Liver (tissue), 9 donors: ENCODE data around the gene DSCAM. TPM values are rescaled to one million over a fixed set of nuclear protein-coding genes. Genes with fewer than 3 reads are reported as not detected.

Experiments used
- DNase-seq: peaks from one replicate; pipeline ENCODE4 v3.0.0-alpha.2; 2017; ENCODE audit warnings: low spot score
- H3K27ac ChIP-seq, 2 donors: one replicate each; pipeline ENCODE4 v1.7.0; 2013; ENCODE audit warnings: inconsistent platforms in 2 of 2, low read length in 2 of 2, control low read depth in 1 of 2, low read depth in 1 of 2, mild to moderate bottlenecking in 1 of 2
- H3K27me3 ChIP-seq, 4 donors: one replicate each; pipeline versions ENCODE4 v1.6.1 to v1.7.0; 2013; ENCODE audit warnings: low read length in 3 of 4, inconsistent platforms in 1 of 4, mild to moderate bottlenecking in 1 of 4, moderate library complexity in 1 of 4; ENCODE audit not compliant: control insufficient read depth in 4 of 4, insufficient read depth in 4 of 4
- H3K36me3 ChIP-seq, 4 donors: one replicate each; pipeline versions ENCODE4 v1.6.1 to v1.7.0; 2013; ENCODE audit warnings: low read length in 3 of 4, mild to moderate bottlenecking in 3 of 4, low read depth in 1 of 4, moderate library complexity in 1 of 4; ENCODE audit not compliant: control insufficient read depth in 4 of 4, insufficient read depth in 3 of 4
- H3K4me1 ChIP-seq, 4 donors: one replicate each; pipeline versions ENCODE4 v1.6.1 to v1.7.0; 2013; ENCODE audit warnings: low read length in 3 of 4, mild to moderate bottlenecking in 3 of 4, moderate library complexity in 1 of 4; ENCODE audit not compliant: control insufficient read depth in 4 of 4, insufficient read depth in 4 of 4
- H3K4me3 ChIP-seq, 3 donors: one replicate each; pipeline versions ENCODE4 v1.6.1 to v1.7.0; 2013; ENCODE audit warnings: low read length in 3 of 3, control low read depth in 1 of 3, low read depth in 1 of 3, mild to moderate bottlenecking in 1 of 3
- H3K9ac ChIP-seq, 2 donors: one replicate each; pipeline ENCODE4 v1.7.0; 2013; ENCODE audit warnings: low read length in 2 of 2, mild to moderate bottlenecking in 2 of 2, moderate library complexity in 2 of 2, control low read depth in 1 of 2, low read depth in 1 of 2
- H3K9me3 ChIP-seq, 4 donors: one replicate each; pipeline versions ENCODE4 v1.6.1 to v1.7.0; 2013; ENCODE audit warnings: low read length in 3 of 4; ENCODE audit not compliant: control insufficient read depth in 4 of 4
- ATF3 ChIP-seq: IDR thresholded peaks from 2 replicates; pipeline ENCODE4 v1.6.1; 2016; ENCODE audit warnings: antibody characterized with exemption
- FOXA1 ChIP-seq: IDR thresholded peaks from 2 replicates; pipeline ENCODE4 v1.6.1; 2016; ENCODE audit warnings: antibody characterized with exemption
- FOXA2 ChIP-seq: IDR thresholded peaks from 2 replicates; pipeline ENCODE4 v1.6.1; 2016; ENCODE audit warnings: antibody characterized with exemption
- GABPA ChIP-seq, 2 donors: IDR thresholded peaks in 1 of 2; conservative IDR thresholded peaks in 1 of 2; 2 replicates each; pipeline ENCODE4 v1.6.1; 2016; ENCODE audit warnings: antibody characterized with exemption in 2 of 2, mild to moderate bottlenecking in 1 of 2, moderate library complexity in 1 of 2
- HNF4A ChIP-seq, 2 donors: conservative IDR thresholded peaks; 2 replicates each; pipeline ENCODE4 v1.6.1; 2016; ENCODE audit warnings: antibody characterized with exemption in 2 of 2, mild to moderate bottlenecking in 2 of 2
- HNF4G ChIP-seq: IDR thresholded peaks from 2 replicates; pipeline ENCODE4 v1.6.1; 2016; ENCODE audit warnings: antibody characterized with exemption
- JUND ChIP-seq, 2 donors: IDR thresholded peaks; 2 replicates each; pipeline ENCODE4 v1.6.1; 2016; ENCODE audit warnings: antibody characterized with exemption in 2 of 2
- MAX ChIP-seq: IDR thresholded peaks from 2 replicates; pipeline ENCODE4 v1.6.1; 2016; ENCODE audit warnings: antibody characterized with exemption
- RAD21 ChIP-seq, 2 donors: IDR thresholded peaks; 2 replicates each; pipeline ENCODE4 v1.6.1; 2016; ENCODE audit warnings: antibody characterized with exemption in 2 of 2, mild to moderate bottlenecking in 2 of 2
- RXRA ChIP-seq, 2 donors: IDR thresholded peaks; 2 replicates each; pipeline ENCODE4 v1.6.1; 2017 to 2018; ENCODE audit warnings: antibody characterized with exemption in 2 of 2, mild to moderate bottlenecking in 1 of 2
- SP1 ChIP-seq: IDR thresholded peaks from 2 replicates; pipeline ENCODE4 v1.6.1; 2018; ENCODE audit warnings: antibody characterized with exemption, mild to moderate bottlenecking
- TAF1 ChIP-seq: conservative IDR thresholded peaks from 2 replicates; pipeline ENCODE4 v1.6.1; 2016; ENCODE audit warnings: antibody characterized with exemption, mild to moderate bottlenecking
- YY1 ChIP-seq: IDR thresholded peaks from 2 replicates; pipeline ENCODE4 v1.6.1; 2016; ENCODE audit warnings: antibody characterized with exemption, mild to moderate bottlenecking
- WGBS: extraction: QIAGEN DNeasy Blood & Tissue Kit; methylation state at CpG from one replicate; pipeline ENCODE4 v1.1.7; 2013; 5-methylcytosine and 5-hydroxymethylcytosine counted together
- polyA plus RNA-seq, 2 donors: library from polyadenylated mRNA; stranded (reverse) in 1 of 2; unstranded in 1 of 2; fragments of 200-250 nt in 1 of 2; fragments of >200 nt in 1 of 2; fragmentation: Nextera tagmentation in 1 of 2; extraction: Ambion mirVana in 1 of 2; gene quantifications; one replicate each; pipeline versions ENCODE4 v1.2.1 to v1.2.3, GENCODE V29; 2013 to 2015
- total RNA-seq, 2 donors: library from RNA; depleted of rRNA; stranded (reverse); fragments of >200 nt; gene quantifications; one replicate each; pipeline ENCODE4 v1.2.3, GENCODE V29; 2014
- TF ChIP-seq, protein P1 (sequence below): IDR thresholded peaks from 2 replicates; pipeline ENCODE4 v1.6.1; 2016; ENCODE audit warnings: antibody characterized with exemption, mild to moderate bottlenecking
- TF ChIP-seq, protein P2 (sequence below): fragments of 150-350 bp; IDR thresholded peaks from 2 replicates; pipeline ENCODE4 v1.5.1; 2017; ENCODE audit warnings: improper control_type of control experiment, low read depth, low read length; ENCODE audit not compliant: missing input control
- donor health status: healthy.
- donor health status: healthy.
- donor health status: healthy.
- donor health status: healthy.
- donor health status: healthy.

DSCAM gene
- total and polyA plus RNA-seq, 4 donors: 0.02 to 0.23 (median 0.10) TPM

DNA sequence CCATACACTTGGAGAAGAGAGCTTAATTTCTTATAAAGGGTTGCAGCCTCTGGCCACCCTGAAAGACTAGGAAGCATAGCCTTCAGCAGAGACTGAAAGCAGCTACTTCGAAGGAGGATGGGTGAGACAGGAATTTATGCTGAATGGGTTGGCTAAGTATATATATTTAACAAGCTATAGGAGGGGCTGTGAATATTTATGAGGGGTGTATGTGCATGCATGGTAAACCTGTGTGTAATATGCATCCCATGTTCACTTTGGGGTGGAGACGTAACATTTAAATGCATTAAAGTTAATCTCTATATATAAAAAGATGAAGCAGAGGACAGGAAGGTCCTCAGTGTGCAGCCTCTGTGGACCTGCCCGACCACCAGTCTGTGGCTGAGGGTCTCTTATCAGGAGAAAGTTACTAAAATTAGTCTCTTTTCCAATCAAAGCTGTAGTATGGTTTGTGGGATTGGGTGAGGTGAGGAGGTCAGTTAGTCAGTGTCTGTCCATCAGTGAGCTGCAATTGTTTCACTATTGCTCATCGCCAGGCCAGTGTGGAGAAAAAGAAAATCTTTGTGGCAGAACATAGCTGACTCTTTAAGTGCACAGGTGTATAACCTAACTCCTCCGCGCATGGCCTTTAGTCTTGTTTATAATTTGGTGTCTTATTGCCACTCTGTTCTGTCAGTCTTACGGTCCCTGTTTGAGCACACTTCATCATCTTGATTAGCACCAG lies 35.4 kb upstream of the DSCAM start:
- Histone ChIP-seq H3K27me3 (no peaks in the 10 kb centered on the region), H3K4me3 (no peak overlapping the region), H3K4me1 (no peaks in the 10 kb centered on the region), H3K27ac (no peak overlapping the region), H3K9ac (no peak overlapping the region), H3K9me3 (peaks cover 0 to 3% (median 0%) of the 10 kb centered on the region in 4 donors), H3K36me3 (no peaks in the 10 kb centered on the region)
- TF ChIP-seq TAF1 (no peak), HNF4A (conservative IDR thresholded peaks at IDR 0.05) (no peak), JUND (IDR thresholded peaks at IDR 0.05) (no peak), FOXA2 (no peak), FOXA1 (no peak), GABPA (IDR thresholded peaks at IDR 0.05 in 1 of 2, conservative IDR thresholded peaks at IDR 0.05 in 1 of 2) (no peak)
- no peak for DNase-seq
- 84% methylated on average over 7 of the region's 7 CpGs for WGBS

DNA sequence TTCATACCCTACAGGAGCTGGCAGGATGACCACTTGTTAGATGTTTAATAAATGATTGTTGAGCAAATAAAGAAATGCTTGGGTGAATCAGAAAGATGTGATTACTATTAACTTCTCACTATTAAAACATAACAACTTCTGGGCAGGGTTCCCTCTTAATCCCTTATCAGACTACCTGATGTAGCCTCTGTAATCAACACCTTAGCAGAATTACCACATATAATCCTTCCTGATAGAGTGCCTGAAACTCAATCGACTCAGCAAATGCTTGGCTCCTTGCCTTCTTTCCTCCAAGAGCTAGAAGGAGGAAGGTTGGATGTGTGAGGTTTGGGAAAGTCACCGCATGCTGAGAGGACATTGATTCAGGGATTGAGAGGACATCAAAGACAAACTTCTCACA lies 34.8 kb upstream of the DSCAM start:
- TF ChIP-seq TAF1 (no peak), SP1 (no peak), JUND (IDR thresholded peaks at IDR 0.05) (no peak), RAD21 (IDR thresholded peaks at IDR 0.05) (no peak), FOXA2 (no peak), FOXA1 (no peak), MAX (no peak)
- TF ChIP-seq, protein P1, sequence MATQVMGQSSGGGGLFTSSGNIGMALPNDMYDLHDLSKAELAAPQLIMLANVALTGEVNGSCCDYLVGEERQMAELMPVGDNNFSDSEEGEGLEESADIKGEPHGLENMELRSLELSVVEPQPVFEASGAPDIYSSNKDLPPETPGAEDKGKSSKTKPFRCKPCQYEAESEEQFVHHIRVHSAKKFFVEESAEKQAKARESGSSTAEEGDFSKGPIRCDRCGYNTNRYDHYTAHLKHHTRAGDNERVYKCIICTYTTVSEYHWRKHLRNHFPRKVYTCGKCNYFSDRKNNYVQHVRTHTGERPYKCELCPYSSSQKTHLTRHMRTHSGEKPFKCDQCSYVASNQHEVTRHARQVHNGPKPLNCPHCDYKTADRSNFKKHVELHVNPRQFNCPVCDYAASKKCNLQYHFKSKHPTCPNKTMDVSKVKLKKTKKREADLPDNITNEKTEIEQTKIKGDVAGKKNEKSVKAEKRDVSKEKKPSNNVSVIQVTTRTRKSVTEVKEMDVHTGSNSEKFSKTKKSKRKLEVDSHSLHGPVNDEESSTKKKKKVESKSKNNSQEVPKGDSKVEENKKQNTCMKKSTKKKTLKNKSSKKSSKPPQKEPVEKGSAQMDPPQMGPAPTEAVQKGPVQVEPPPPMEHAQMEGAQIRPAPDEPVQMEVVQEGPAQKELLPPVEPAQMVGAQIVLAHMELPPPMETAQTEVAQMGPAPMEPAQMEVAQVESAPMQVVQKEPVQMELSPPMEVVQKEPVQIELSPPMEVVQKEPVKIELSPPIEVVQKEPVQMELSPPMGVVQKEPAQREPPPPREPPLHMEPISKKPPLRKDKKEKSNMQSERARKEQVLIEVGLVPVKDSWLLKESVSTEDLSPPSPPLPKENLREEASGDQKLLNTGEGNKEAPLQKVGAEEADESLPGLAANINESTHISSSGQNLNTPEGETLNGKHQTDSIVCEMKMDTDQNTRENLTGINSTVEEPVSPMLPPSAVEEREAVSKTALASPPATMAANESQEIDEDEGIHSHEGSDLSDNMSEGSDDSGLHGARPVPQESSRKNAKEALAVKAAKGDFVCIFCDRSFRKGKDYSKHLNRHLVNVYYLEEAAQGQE: no peak
- H3K9me3 ChIP-seq: peaks cover 0 to 3% (median 0%) of the 10 kb centered on the region in 4 donors
- H3K9ac ChIP-seq: no peak overlapping the region
- no peaks in the 10 kb centered on the region for H3K27me3 ChIP-seq
- no peaks in the 10 kb centered on the region for H3K4me1 ChIP-seq
- no peak overlapping the region for H3K4me3 ChIP-seq
- H3K27ac ChIP-seq: no peak overlapping the region
- WGBS: 63% methylated on average over 2 of the region's 2 CpGs
- no peaks in the 10 kb centered on the region for H3K36me3 ChIP-seq
- DNase-seq: no peak

GRCh38 chr21:40871099-40871498 lies 24.1 kb upstream of the DSCAM start:
- Histone ChIP-seq H3K4me1 (no peaks in the 10 kb centered on the region), H3K4me3 (no peak overlapping the region), H3K9me3 (no peaks in the 10 kb centered on the region), H3K9ac (no peak overlapping the region), H3K27ac (no peak overlapping the region), H3K36me3 (no peaks in the 10 kb centered on the region), H3K27me3 (no peaks in the 10 kb centered on the region)
- DNase-seq: no peak
- no peak for TF ChIP-seq YY1
- TF ChIP-seq RAD21 (IDR thresholded peaks at IDR 0.05): no peak
- no peak for TF ChIP-seq SP1
- no peak for TF ChIP-seq ATF3
- TF ChIP-seq RXRA (IDR thresholded peaks at IDR 0.05): no peak
- TF ChIP-seq, protein P1: no peak
- no peak for TF ChIP-seq FOXA2
- TF ChIP-seq GABPA (IDR thresholded peaks at IDR 0.05 in 1 of 2, conservative IDR thresholded peaks at IDR 0.05 in 1 of 2): no peak
- TF ChIP-seq TAF1: no peak
- no peak for TF ChIP-seq FOXA1
- no peak for TF ChIP-seq MAX
- TF ChIP-seq HNF4G: no peak
- TF ChIP-seq JUND (IDR thresholded peaks at IDR 0.05): no peak
- TF ChIP-seq, protein P2, sequence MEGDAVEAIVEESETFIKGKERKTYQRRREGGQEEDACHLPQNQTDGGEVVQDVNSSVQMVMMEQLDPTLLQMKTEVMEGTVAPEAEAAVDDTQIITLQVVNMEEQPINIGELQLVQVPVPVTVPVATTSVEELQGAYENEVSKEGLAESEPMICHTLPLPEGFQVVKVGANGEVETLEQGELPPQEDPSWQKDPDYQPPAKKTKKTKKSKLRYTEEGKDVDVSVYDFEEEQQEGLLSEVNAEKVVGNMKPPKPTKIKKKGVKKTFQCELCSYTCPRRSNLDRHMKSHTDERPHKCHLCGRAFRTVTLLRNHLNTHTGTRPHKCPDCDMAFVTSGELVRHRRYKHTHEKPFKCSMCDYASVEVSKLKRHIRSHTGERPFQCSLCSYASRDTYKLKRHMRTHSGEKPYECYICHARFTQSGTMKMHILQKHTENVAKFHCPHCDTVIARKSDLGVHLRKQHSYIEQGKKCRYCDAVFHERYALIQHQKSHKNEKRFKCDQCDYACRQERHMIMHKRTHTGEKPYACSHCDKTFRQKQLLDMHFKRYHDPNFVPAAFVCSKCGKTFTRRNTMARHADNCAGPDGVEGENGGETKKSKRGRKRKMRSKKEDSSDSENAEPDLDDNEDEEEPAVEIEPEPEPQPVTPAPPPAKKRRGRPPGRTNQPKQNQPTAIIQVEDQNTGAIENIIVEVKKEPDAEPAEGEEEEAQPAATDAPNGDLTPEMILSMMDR: no peak
- 84% methylated on average over 1 of the region's 1 CpG for WGBS
